ENCODE measurements around the gene RTCB.

Gene RTCB

GRCh38 chr22:32411829-32412592 lies at the start of gene RTCB:
TSS of gene RTCB (minus strand) at chr22:32412247. CDS start at chr22:32412156, 91 bp downstream.
- DNase-seq (ENCODE audit: low spot score): peak; percentile 89

GRCh38 chr22:32457031-32457430 lies 45.0 kb upstream of the RTCB start:
- no peak for DNase-seq (ENCODE audit: low spot score)

GRCh38 chr22:32448980-32449379 lies 36.9 kb upstream of the RTCB start:
- DNase-seq (ENCODE audit: low spot score): no peak

GRCh38 chr22:32446321-32446720 lies 34.3 kb upstream of the RTCB start:
- no peak for DNase-seq (ENCODE audit: low spot score)

- peak; percentile 31 for DNase-seq (ENCODE audit: low spot score)
Measured at GRCh38 chr22:32444068-32444467, 32.0 kb upstream of the RTCB start.

GRCh38 chr22:32430352-32430751 lies 18.3 kb upstream of the RTCB start:
- DNase-seq (ENCODE audit: low spot score): no peak

- no peak for DNase-seq (ENCODE audit: low spot score)
Measured at GRCh38 chr22:32426881-32427280, 14.8 kb upstream of the RTCB start.

- no peak for DNase-seq (ENCODE audit: low spot score)
Measured at GRCh38 chr22:32423664-32424063, 11.6 kb upstream of the RTCB start.

- no peak for DNase-seq (ENCODE audit: low spot score)
Measured at GRCh38 chr22:32422062-32422461, 10.0 kb upstream of the RTCB start.

GRCh38 chr22:32421484-32421883 lies 9.4 kb upstream of the RTCB start:
- no peak for DNase-seq (ENCODE audit: low spot score)

- no peak for DNase-seq (ENCODE audit: low spot score)
Measured at GRCh38 chr22:32417906-32418305, 5.9 kb upstream of the RTCB start.

- DNase-seq (ENCODE audit: low spot score): no peak
Measured at GRCh38 chr22:32416556-32417085, 4.6 kb upstream of the RTCB start.

GRCh38 chr22:32414191-32414590 lies 2.1 kb upstream of the RTCB start:
- no peak for DNase-seq (ENCODE audit: low spot score)

- DNase-seq (ENCODE audit: low spot score): peak; percentile 36
Measured at GRCh38 chr22:32413719-32414118, 1.7 kb upstream of the RTCB start.

- DNase-seq (ENCODE audit: low spot score): peak; percentile 19
Measured at GRCh38 chr22:32411402-32411801, 645 bp downstream of the RTCB start.

GRCh38 chr22:32410459-32410858 lies 1.6 kb downstream of the RTCB start:
- DNase-seq (ENCODE audit: low spot score): peak; percentile 30

GRCh38 chr22:32409977-32410376 lies 2.1 kb downstream of the RTCB start:
- DNase-seq (ENCODE audit: low spot score): no peak

GRCh38 chr22:32407936-32408335 lies 4.1 kb downstream of the RTCB start:
- DNase-seq (ENCODE audit: low spot score): no peak

- no peak for DNase-seq (ENCODE audit: low spot score)
Measured at GRCh38 chr22:32407312-32407711, 4.7 kb downstream of the RTCB start.

GRCh38 chr22:32404021-32404420 lies 8.0 kb downstream of the RTCB start:
- DNase-seq (ENCODE audit: low spot score): no peak

- DNase-seq (ENCODE audit: low spot score): no peak
Measured at GRCh38 chr22:32401486-32401885, 10.6 kb downstream of the RTCB start.

GRCh38 chr22:32396746-32397145 lies 15.3 kb downstream of the RTCB start:
- no peak for DNase-seq (ENCODE audit: low spot score)

- no peak for DNase-seq (ENCODE audit: low spot score)
Measured at GRCh38 chr22:32396255-32396654, 15.8 kb downstream of the RTCB start.

GRCh38 chr22:32395107-32395506 lies 16.9 kb downstream of the RTCB start:
- no peak for DNase-seq (ENCODE audit: low spot score)
